T-cell (primary cell): Measurements from ENCODE around the gene B4GALT7. TPM values are rescaled to one million over a fixed set of nuclear protein-coding genes. Genes with fewer than 3 reads are reported as not detected.
"Not testable (repeated sequence)": the region's sequence is repeated elsewhere in the genome, so short reads cannot be mapped to it uniquely, and the experiment has no call there.

Experiments used
- ATAC-seq, 4 experiments: fragments of 200-7000 bp in 3 of 4; fragments of 150-1000 bp in 1 of 4; cut with Tn5 transposase; replicated peaks in 1 of 4; 1 replicate in 3 of 4; 2 replicates in 1 of 4; pipeline ENCODE4 v1.10.0; 2021; ENCODE audit warnings: moderate library complexity in 3 of 4, mild to moderate bottlenecking in 2 of 4, moderate number of reproducible peaks in 1 of 4
- CTCF ChIA-PET, 2 donors: fragments of 300-600 bp; sonication (Branson Sonifier 250); formaldehyde crosslinking; loops; one replicate each; lab custom pipeline; 2022; ENCODE audit warnings: antibody characterized with exemption in 2 of 2; lab: Charles Lee
- POLR2A ChIA-PET, 2 donors: fragments of 300-600 bp; sonication (Branson Sonifier 250); formaldehyde crosslinking; loops; one replicate each; lab custom pipeline; 2022; ENCODE audit warnings: antibody characterized with exemption in 2 of 2; lab: Charles Lee
- DNase-seq, 35 experiments: peaks; one replicate each; pipeline versions ENCODE4 v3.0.0 to v3.0.0-alpha.2; 2013 to 2023
- H3K27ac ChIP-seq: one replicate; pipeline ENCODE4 v1.5.1; 2013; ENCODE audit warnings: low read length
- H3K27me3 ChIP-seq, 2 experiments: replicated peaks in 1 of 2; 1 replicate in 1 of 2; 2 replicates in 1 of 2; pipeline versions ENCODE4 v1.6.1 to v1.7.0; 2013; ENCODE audit warnings: low read length in 1 of 2, mixed read lengths in 1 of 2; ENCODE audit not compliant: control insufficient read depth in 2 of 2, insufficient read depth in 2 of 2; ENCODE audit errors: extremely low read depth in 1 of 2
- H3K36me3 ChIP-seq, 2 donors: 1 replicate in 1 of 2; 2 replicates in 1 of 2; pipeline versions ENCODE4 v1.6.1 to v1.7.0; 2013; ENCODE audit warnings: low read length in 1 of 2; ENCODE audit not compliant: control insufficient read depth in 2 of 2, insufficient read depth in 1 of 2; ENCODE audit errors: extremely low read depth in 1 of 2
- H3K4me1 ChIP-seq, 2 experiments: 1 replicate in 1 of 2; 2 replicates in 1 of 2; pipeline versions ENCODE4 v1.6.1 to v1.7.0; 2013; ENCODE audit warnings: low read length in 2 of 2, mixed read lengths in 1 of 2; ENCODE audit not compliant: insufficient read depth in 2 of 2, control insufficient read depth in 1 of 2; ENCODE audit errors: extremely low read depth in 1 of 2
- H3K4me3 ChIP-seq, 2 donors: 1 replicate in 1 of 2; 2 replicates in 1 of 2; pipeline versions ENCODE4 v1.5.1 to v1.7.0; 2013; ENCODE audit warnings: mild to moderate bottlenecking in 2 of 2, low read length in 1 of 2, moderate library complexity in 1 of 2; ENCODE audit not compliant: control insufficient read depth in 1 of 2; ENCODE audit errors: extremely low read depth in 1 of 2
- H3K9me3 ChIP-seq: 2 replicates; pipeline ENCODE4 v1.7.0; 2013
- H3K27ac Mint-ChIP-seq, 2 donors: one replicate each; pipeline ENCODE4 v1.8.0; 2020 to 2021; ENCODE audit warnings: mild to moderate bottlenecking in 2 of 2, mixed read lengths in 2 of 2
- H3K27me3 Mint-ChIP-seq, 2 donors: one replicate each; pipeline ENCODE4 v1.8.0; 2021 to 2022; ENCODE audit warnings: mixed read lengths in 2 of 2
- H3K36me3 Mint-ChIP-seq: one replicate; pipeline ENCODE4 v1.8.0; 2021; ENCODE audit warnings: mixed read lengths
- H3K4me1 Mint-ChIP-seq, 3 donors: one replicate each; pipeline ENCODE4 v1.8.0; 2020 to 2022; ENCODE audit warnings: mixed read lengths in 3 of 3, mild to moderate bottlenecking in 1 of 3
- H3K4me3 Mint-ChIP-seq, 3 donors: one replicate each; pipeline ENCODE4 v1.8.0; 2020 to 2022; ENCODE audit warnings: mild to moderate bottlenecking in 3 of 3, mixed read lengths in 3 of 3, moderate library complexity in 3 of 3
- H3K9me3 Mint-ChIP-seq, 3 donors: one replicate each; pipeline ENCODE4 v1.8.0; 2020 to 2022; ENCODE audit warnings: mixed read lengths in 3 of 3
- WGBS: methylation state at CpG from one replicate; pipeline ENCODE4 v1.1.5; 2013; ENCODE audit warnings: missing lambda C conversion rate; ENCODE audit not compliant: insufficient coverage; 5-methylcytosine and 5-hydroxymethylcytosine counted together
- total RNA-seq, 35 experiments: library from RNA in 6 of 35; stranded (reverse) in 6 of 35; fragments of 120-200 nt in 1 of 35; gene quantifications; one replicate each; pipeline versions ENCODE4 v1.2.1 to v1.2.4 and lab custom pipeline; 2013 to 2026

B4GALT7 gene
- total RNA-seq, 5 donors from 2014 or later (not counting 1 experiment from before 2014, with no cell fraction given) = 30.4 to 46.7 (median 39.1) TPM

- Histone ChIP-seq H3K4me1 (no peaks in the 10 kb centered on the region), H3K9me3 (no peaks in the 10 kb centered on the region), H3K4me3 (no peak overlapping the region), H3K27me3 (no peaks in the 10 kb centered on the region), H3K36me3 (peaks cover 0 to 26% of the 10 kb centered on the region in 2 donors), H3K27ac (no peak overlapping the region)
- ATAC-seq = no peak
- ChIA-PET POLR2A (no interaction called here), CTCF (no interaction called here)
- Mint-ChIP-seq H3K36me3 (peaks cover 51% of the 10 kb centered on the region), H3K9me3 (no peaks in the 10 kb centered on the region), H3K27me3 (no peaks in the 10 kb centered on the region), H3K27ac (peak overlapping the region in 1 of 2 donors; percentile 2), H3K4me1 (no peaks in the 10 kb centered on the region), H3K4me3 (no peak overlapping the region)
- no CpG with 5 or more reads among the region's 2 CpGs for WGBS
- DNase-seq = no peak
Measured at GRCh38 chr5:177620560-177620959, 20.6 kb downstream of the B4GALT7 start.

GRCh38 chr5:177624172-177624571 lies 24.2 kb downstream of the B4GALT7 start:
- POLR2A ChIA-PET, H3K27ac ChIP-seq, H3K27me3 Mint-ChIP-seq, H3K4me3 Mint-ChIP-seq, DNase-seq, CTCF ChIA-PET, H3K27me3 ChIP-seq, H3K9me3 Mint-ChIP-seq, H3K4me1 ChIP-seq, ATAC-seq, H3K4me1 Mint-ChIP-seq, H3K9me3 ChIP-seq, H3K27ac Mint-ChIP-seq, H3K4me3 ChIP-seq: not testable (repeated sequence)
- H3K36me3 ChIP-seq = peaks cover 0 to 20% of the 10 kb centered on the region in 2 donors
- H3K36me3 Mint-ChIP-seq = peaks cover 31% of the 10 kb centered on the region
- WGBS = 100% methylated on average over 4 of the region's 10 CpGs

GRCh38 chr5:177630186-177630585 lies 30.3 kb downstream of the B4GALT7 start:
- DNase-seq, H3K4me3 Mint-ChIP-seq, H3K4me1 Mint-ChIP-seq, H3K27ac ChIP-seq, CTCF ChIA-PET, H3K4me3 ChIP-seq, H3K27me3 ChIP-seq, H3K36me3 Mint-ChIP-seq, H3K36me3 ChIP-seq, H3K27ac Mint-ChIP-seq, ATAC-seq, H3K4me1 ChIP-seq, POLR2A ChIA-PET, H3K9me3 ChIP-seq, H3K9me3 Mint-ChIP-seq, H3K27me3 Mint-ChIP-seq: not testable (repeated sequence)

- H3K4me3 Mint-ChIP-seq, H3K27ac Mint-ChIP-seq, H3K4me3 ChIP-seq, H3K4me1 Mint-ChIP-seq, H3K27ac ChIP-seq, H3K27me3 Mint-ChIP-seq, POLR2A ChIA-PET, ATAC-seq, CTCF ChIA-PET, H3K27me3 ChIP-seq, DNase-seq, H3K36me3 ChIP-seq, H3K9me3 ChIP-seq, H3K4me1 ChIP-seq, H3K9me3 Mint-ChIP-seq: not testable (repeated sequence)
- peaks cover 12% of the 10 kb centered on the region for H3K36me3 Mint-ChIP-seq
- WGBS = no CpG with 5 or more reads among the region's 3 CpGs
Measured at GRCh38 chr5:177634912-177635311, 35.0 kb downstream of the B4GALT7 start.

GRCh38 chr5:177645462-177645861 lies 45.5 kb downstream of the B4GALT7 start:
- not testable (repeated sequence) for H3K4me3 ChIP-seq, H3K27me3 Mint-ChIP-seq

GRCh38 chr5:177651235-177651634 lies 51.3 kb downstream of the B4GALT7 start:
- H3K27ac Mint-ChIP-seq, H3K4me1 Mint-ChIP-seq, DNase-seq: not testable (repeated sequence)

More at GRCh38 chr5:177645462-177645861, 45.5 kb downstream of the B4GALT7 start:
- WGBS = no CpG with 5 or more reads among the region's 1 CpG
- H3K9me3 ChIP-seq, POLR2A ChIA-PET, H3K4me1 ChIP-seq, ATAC-seq, CTCF ChIA-PET, H3K27me3 ChIP-seq, H3K36me3 ChIP-seq, DNase-seq, H3K9me3 Mint-ChIP-seq, H3K4me3 Mint-ChIP-seq, H3K27ac Mint-ChIP-seq, H3K4me1 Mint-ChIP-seq, H3K27ac ChIP-seq: not testable (repeated sequence)
- peaks cover 11% of the 10 kb centered on the region for H3K36me3 Mint-ChIP-seq

GRCh38 chr5:177657846-177658245 lies 57.9 kb downstream of the B4GALT7 start:
- ATAC-seq, H3K27ac ChIP-seq, H3K36me3 Mint-ChIP-seq, H3K9me3 ChIP-seq, H3K9me3 Mint-ChIP-seq, H3K4me3 ChIP-seq, CTCF ChIA-PET, H3K27me3 Mint-ChIP-seq, H3K36me3 ChIP-seq, H3K27ac Mint-ChIP-seq, H3K27me3 ChIP-seq, DNase-seq, H3K4me1 ChIP-seq, H3K4me3 Mint-ChIP-seq, POLR2A ChIA-PET: not testable (repeated sequence)
- H3K4me1 Mint-ChIP-seq = peaks cover 15 to 24% (median 15%) of the 10 kb centered on the region in 3 donors
- no CpG with 5 or more reads among the region's 2 CpGs for whole genome bisulfite sequencing

More at GRCh38 chr5:177651235-177651634, 51.3 kb downstream of the B4GALT7 start:
- H3K4me1 ChIP-seq, H3K4me3 ChIP-seq, H3K4me3 Mint-ChIP-seq, H3K9me3 ChIP-seq, H3K27me3 ChIP-seq, H3K9me3 Mint-ChIP-seq, H3K27me3 Mint-ChIP-seq, CTCF ChIA-PET, H3K36me3 ChIP-seq, ATAC-seq, H3K36me3 Mint-ChIP-seq, POLR2A ChIA-PET, H3K27ac ChIP-seq: not testable (repeated sequence)
- no CpG with 5 or more reads among the region's 2 CpGs for whole genome bisulfite sequencing
